ENCODE results near the gene DLGAP4.

DLGAP4 gene

DNA sequence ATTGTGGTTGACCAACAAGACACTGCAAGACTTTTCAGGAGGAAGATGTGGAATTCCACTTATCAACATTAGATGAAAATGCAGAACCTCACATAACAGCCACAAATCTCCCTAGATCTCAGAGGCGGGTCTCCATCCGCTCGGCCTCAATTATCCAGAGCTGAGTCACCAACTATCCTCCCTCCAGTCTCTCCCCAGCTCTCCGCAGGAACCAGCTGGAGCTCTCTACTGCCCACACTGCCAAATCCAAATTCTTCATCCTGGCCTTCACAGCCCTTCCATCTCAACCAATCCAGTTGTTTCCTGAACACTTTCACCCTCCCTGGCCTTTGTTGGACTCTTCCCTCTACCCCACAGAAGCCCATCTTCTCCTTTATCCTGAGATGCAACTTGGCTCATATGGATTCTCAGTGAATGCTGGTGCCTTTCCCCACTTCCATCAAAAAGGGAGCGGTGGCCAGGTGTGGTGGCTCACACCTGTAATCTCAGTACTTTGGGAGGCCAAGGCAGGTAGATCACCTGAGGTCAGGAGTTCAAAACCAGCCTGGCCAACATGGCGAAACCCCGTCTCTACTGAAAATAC, 263.8 kb downstream of the DLGAP4 start:
- no peak for TF ChIP-seq POU6F1 (CRISPR knock-in tag; IDR thresholded peaks at IDR 0.05; ENCODE audit: borderline replicate concordance, low read depth)
- no peak for TF ChIP-seq OSR1 (CRISPR knock-in tag; IDR thresholded peaks at IDR 0.05)
- no peak for TF ChIP-seq ARNTL (CRISPR knock-in tag; IDR thresholded peaks at IDR 0.05; ENCODE audit: borderline replicate concordance, low read depth)
- TF ChIP-seq, protein P1, sequence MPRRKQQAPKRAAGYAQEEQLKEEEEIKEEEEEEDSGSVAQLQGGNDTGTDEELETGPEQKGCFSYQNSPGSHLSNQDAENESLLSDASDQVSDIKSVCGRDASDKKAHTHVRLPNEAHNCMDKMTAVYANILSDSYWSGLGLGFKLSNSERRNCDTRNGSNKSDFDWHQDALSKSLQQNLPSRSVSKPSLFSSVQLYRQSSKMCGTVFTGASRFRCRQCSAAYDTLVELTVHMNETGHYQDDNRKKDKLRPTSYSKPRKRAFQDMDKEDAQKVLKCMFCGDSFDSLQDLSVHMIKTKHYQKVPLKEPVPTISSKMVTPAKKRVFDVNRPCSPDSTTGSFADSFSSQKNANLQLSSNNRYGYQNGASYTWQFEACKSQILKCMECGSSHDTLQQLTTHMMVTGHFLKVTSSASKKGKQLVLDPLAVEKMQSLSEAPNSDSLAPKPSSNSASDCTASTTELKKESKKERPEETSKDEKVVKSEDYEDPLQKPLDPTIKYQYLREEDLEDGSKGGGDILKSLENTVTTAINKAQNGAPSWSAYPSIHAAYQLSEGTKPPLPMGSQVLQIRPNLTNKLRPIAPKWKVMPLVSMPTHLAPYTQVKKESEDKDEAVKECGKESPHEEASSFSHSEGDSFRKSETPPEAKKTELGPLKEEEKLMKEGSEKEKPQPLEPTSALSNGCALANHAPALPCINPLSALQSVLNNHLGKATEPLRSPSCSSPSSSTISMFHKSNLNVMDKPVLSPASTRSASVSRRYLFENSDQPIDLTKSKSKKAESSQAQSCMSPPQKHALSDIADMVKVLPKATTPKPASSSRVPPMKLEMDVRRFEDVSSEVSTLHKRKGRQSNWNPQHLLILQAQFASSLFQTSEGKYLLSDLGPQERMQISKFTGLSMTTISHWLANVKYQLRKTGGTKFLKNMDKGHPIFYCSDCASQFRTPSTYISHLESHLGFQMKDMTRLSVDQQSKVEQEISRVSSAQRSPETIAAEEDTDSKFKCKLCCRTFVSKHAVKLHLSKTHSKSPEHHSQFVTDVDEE (CRISPR knock-in tag; IDR thresholded peaks at IDR 0.05), result no peak
- TF ChIP-seq RARB (CRISPR knock-in tag; IDR thresholded peaks at IDR 0.05), result no peak
- no peak for TF ChIP-seq CSRNP3 (CRISPR knock-in tag; IDR thresholded peaks at IDR 0.05)
- no peak for TF ChIP-seq SNAI2 (CRISPR knock-in tag; IDR thresholded peaks at IDR 0.05)
- TF ChIP-seq ZFP3 (CRISPR knock-in tag; IDR thresholded peaks at IDR 0.05), result no peak
- TF ChIP-seq ZNF70 (CRISPR knock-in tag; IDR thresholded peaks at IDR 0.05), result no peak
- TF ChIP-seq ZNF8 (CRISPR knock-in tag; IDR thresholded peaks at IDR 0.05), result no peak
- no peak for TF ChIP-seq CSDC2 (CRISPR knock-in tag; IDR thresholded peaks at IDR 0.05)
- no peak for TF ChIP-seq PPARA (CRISPR knock-in tag; IDR thresholded peaks at IDR 0.05; ENCODE audit: borderline replicate concordance)
- no peak for TF ChIP-seq ZFP30 (CRISPR knock-in tag; IDR thresholded peaks at IDR 0.05)
- no peak for TF ChIP-seq ESRRG (CRISPR knock-in tag; IDR thresholded peaks at IDR 0.05)
- no peak for TF ChIP-seq TOX (CRISPR knock-in tag; IDR thresholded peaks at IDR 0.05; ENCODE audit: borderline replicate concordance)
- TF ChIP-seq, protein P2, sequence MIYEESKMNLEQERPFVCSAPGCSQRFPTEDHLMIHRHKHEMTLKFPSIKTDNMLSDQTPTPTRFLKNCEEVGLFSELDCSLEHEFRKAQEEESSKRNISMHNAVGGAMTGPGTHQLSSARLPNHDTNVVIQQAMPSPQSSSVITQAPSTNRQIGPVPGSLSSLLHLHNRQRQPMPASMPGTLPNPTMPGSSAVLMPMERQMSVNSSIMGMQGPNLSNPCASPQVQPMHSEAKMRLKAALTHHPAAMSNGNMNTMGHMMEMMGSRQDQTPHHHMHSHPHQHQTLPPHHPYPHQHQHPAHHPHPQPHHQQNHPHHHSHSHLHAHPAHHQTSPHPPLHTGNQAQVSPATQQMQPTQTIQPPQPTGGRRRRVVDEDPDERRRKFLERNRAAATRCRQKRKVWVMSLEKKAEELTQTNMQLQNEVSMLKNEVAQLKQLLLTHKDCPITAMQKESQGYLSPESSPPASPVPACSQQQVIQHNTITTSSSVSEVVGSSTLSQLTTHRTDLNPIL (CRISPR knock-in tag; IDR thresholded peaks at IDR 0.05; ENCODE audit: low read depth), result no peak
- no peak for TF ChIP-seq ZNF565 (CRISPR knock-in tag; conservative IDR thresholded peaks at IDR 0.05; ENCODE audit: low read depth)
- TF ChIP-seq ISL1 (CRISPR knock-in tag; IDR thresholded peaks at IDR 0.05), result no peak
- peak; percentile 73 for ATAC-seq

DNA sequence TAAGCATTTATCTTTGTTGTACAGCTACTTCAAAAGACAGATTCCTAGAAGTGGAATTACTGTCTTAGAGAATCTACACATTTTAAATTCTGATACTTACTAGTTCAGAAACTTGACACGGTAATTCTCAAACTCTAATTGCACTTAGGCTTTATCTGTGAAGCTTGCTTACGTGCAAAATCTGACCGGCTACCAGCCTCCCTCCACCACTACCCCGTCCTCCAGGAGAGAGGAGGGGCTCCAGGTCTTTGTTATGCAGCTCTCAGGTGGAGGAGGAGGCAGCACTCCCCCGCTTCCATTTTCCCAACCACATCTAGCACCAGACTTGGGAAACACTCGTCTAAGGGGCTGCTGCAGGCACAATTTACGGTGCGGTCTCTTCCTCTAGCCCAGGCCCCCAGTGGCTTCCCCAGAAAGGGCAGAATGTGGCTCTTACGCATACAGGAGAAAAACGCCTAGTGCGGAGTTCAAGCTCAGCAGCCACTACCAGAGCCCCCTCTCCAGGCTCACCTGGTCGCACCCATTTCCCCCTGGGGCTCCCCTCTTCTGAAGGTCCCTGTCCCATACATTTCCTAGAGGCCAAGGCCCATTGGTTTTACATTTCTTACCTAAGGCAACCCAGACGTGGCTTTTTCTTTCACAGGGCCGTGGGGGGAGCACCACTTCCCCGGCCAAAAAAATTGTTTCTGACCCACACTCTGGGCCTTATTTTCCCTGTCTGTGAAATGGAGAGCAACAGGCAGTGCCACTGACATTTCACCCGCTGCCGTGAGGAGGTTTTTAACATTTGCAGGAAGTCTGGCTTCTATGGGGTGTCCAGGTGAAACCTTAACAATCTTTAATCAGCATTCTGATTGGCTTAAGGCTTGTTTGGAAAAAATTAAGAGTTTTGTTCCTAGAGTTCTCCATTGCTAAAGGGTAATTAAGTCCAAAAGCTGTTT, 265.7 kb downstream of the DLGAP4 start:
- no peak for TF ChIP-seq SNAI2 (CRISPR knock-in tag; IDR thresholded peaks at IDR 0.05)
- TF ChIP-seq OSR1 (CRISPR knock-in tag; IDR thresholded peaks at IDR 0.05), result no peak
- TF ChIP-seq, protein P2 (CRISPR knock-in tag; IDR thresholded peaks at IDR 0.05; ENCODE audit: low read depth), result no peak
- TF ChIP-seq POU6F1 (CRISPR knock-in tag; IDR thresholded peaks at IDR 0.05; ENCODE audit: borderline replicate concordance, low read depth), result no peak
- no peak for TF ChIP-seq ZFP3 (CRISPR knock-in tag; IDR thresholded peaks at IDR 0.05)
- no peak for TF ChIP-seq ZNF70 (CRISPR knock-in tag; IDR thresholded peaks at IDR 0.05)
- no peak for TF ChIP-seq ZC3H10 (CRISPR knock-in tag; IDR thresholded peaks at IDR 0.05)
- no peak for TF ChIP-seq ZNF8 (CRISPR knock-in tag; IDR thresholded peaks at IDR 0.05)
- no peak for TF ChIP-seq ESRRG (CRISPR knock-in tag; IDR thresholded peaks at IDR 0.05)
- TF ChIP-seq GLIS3 (CRISPR knock-in tag; IDR thresholded peaks at IDR 0.05), result no peak
- no peak for TF ChIP-seq ZNF565 (CRISPR knock-in tag; conservative IDR thresholded peaks at IDR 0.05; ENCODE audit: low read depth)
- TF ChIP-seq PATZ1 (CRISPR knock-in tag; IDR thresholded peaks at IDR 0.05; ENCODE audit: borderline replicate concordance), result no peak
- no peak for TF ChIP-seq ARNTL (CRISPR knock-in tag; IDR thresholded peaks at IDR 0.05; ENCODE audit: borderline replicate concordance, low read depth)
- TF ChIP-seq, protein P1 (CRISPR knock-in tag; IDR thresholded peaks at IDR 0.05), result no peak
- TF ChIP-seq CSDC2 (CRISPR knock-in tag; IDR thresholded peaks at IDR 0.05), result no peak
- TF ChIP-seq RARB (CRISPR knock-in tag; IDR thresholded peaks at IDR 0.05), result no peak
- TF ChIP-seq ISL1 (CRISPR knock-in tag; IDR thresholded peaks at IDR 0.05), result no peak
- ATAC-seq, result no peak

All from SK-N-SH treated with all-trans-retinoic acid at 6 μM for 48 hours (cell line).